A549 (cell line): ENCODE results near the gene LTV1. TPM values are rescaled to one million over a fixed set of nuclear protein-coding genes. Genes with fewer than 3 reads are reported as not detected.

ENCODE experiments used
- ATAC-seq, 2 experiments: fragments of 200-7000 bp in 1 of 2; fragments of >200 bp in 1 of 2; cut with Nextera tagmentation in 1 of 2; cut with Tn5 transposase in 1 of 2; 3 replicates each; pipeline versions ENCODE4 v1.8.0 to v1.9.1; 2018 to 2020; ENCODE audit warnings: mild to moderate bottlenecking in 1 of 2, moderate library complexity in 1 of 2
- CTCF ChIA-PET: fragments of 300-600 bp; sonication (Branson Sonifier 250); formaldehyde crosslinking; extraction: SDS; loops from one replicate; lab custom pipeline; 2021; ENCODE audit warnings: antibody characterized with exemption, inconsistent platforms; lab: Yijun Ruan, JAX
- POLR2A ChIA-PET: fragments of 350-600 bp; formaldehyde crosslinking; extraction: SDS; loops from one replicate; lab custom pipeline; 2021; ENCODE audit warnings: antibody characterized with exemption, inconsistent platforms; lab: Yijun Ruan, JAX
- DNase-seq, 2 experiments: peaks; one replicate each; pipeline versions ENCODE4 v3.0.0 to v3.0.0-alpha.2; 2011 to 2016; ENCODE audit warnings: low read depth in 1 of 2, low spot score in 1 of 2
- FAIRE-seq: peaks from 2 replicates; lab custom pipeline; 2011; peaks lifted over from hg19 to GRCh38; lab: Jason Lieb, UNC
- H3K27ac ChIP-seq, 2 experiments: fragments of >200 bp; sonication (Bioruptor Twin); formaldehyde crosslinking; 3 replicates each; pipeline ENCODE4 v1.5.1; 2016 to 2017
- H3K4me1 ChIP-seq: fragments of >200 bp; sonication (Bioruptor Twin); formaldehyde crosslinking; 3 replicates; pipeline ENCODE4 v1.6.1; 2016
- H3K4me2 ChIP-seq: fragments of >200 bp; sonication (Bioruptor Twin); formaldehyde crosslinking; 3 replicates; pipeline ENCODE4 v1.6.1; 2016
- H3K4me3 ChIP-seq: fragments of >200 bp; sonication (Bioruptor Twin); formaldehyde crosslinking; 3 replicates; pipeline ENCODE4 v1.5.1; 2016
- H3K9me3 ChIP-seq: fragments of >200 bp; sonication (Bioruptor Twin); formaldehyde crosslinking; 3 replicates; pipeline ENCODE4 v1.6.1; 2016
- CHD4 ChIP-seq: fragments of 200-600 bp; sonication (generic); IDR thresholded peaks from 2 replicates; pipeline ENCODE4 v1.6.1; 2016; ENCODE audit warnings: antibody characterized with exemption, mild to moderate bottlenecking, borderline replicate concordance
- EHMT2 ChIP-seq: fragments of 200-600 bp; sonication (generic); IDR thresholded peaks from 2 replicates; pipeline ENCODE4 v1.6.1; 2016; ENCODE audit warnings: antibody characterized with exemption, low read depth, mild to moderate bottlenecking, moderate library complexity
- ELK1 ChIP-seq: fragments of 150-350 bp; IDR thresholded peaks from 2 replicates; pipeline ENCODE4 v1.6.1; 2014; ENCODE audit warnings: low read depth, mild to moderate bottlenecking, low read length
- ESRRA ChIP-seq: fragments of 150-350 bp; IDR thresholded peaks from 2 replicates; pipeline ENCODE4 v1.6.1; 2014; ENCODE audit warnings: mild to moderate bottlenecking, low read length, borderline replicate concordance
- FOXS1 ChIP-seq: fragments of 250-450 bp; sonication (Bioruptor Pico); IDR thresholded peaks from 2 replicates; pipeline ENCODE4 v1.5.0; 2020; ENCODE audit warnings: mild to moderate bottlenecking, moderate library complexity
- HEYL ChIP-seq: fragments of 250-450 bp; sonication (Bioruptor Pico); IDR thresholded peaks from 2 replicates; pipeline ENCODE4 v1.8.0; 2021; ENCODE audit warnings: mild to moderate bottlenecking, moderate library complexity
- HMGXB4 ChIP-seq: fragments of 250-450 bp; sonication (Bioruptor Pico); IDR thresholded peaks from 2 replicates; pipeline ENCODE4 v1.5.0; 2021; ENCODE audit warnings: mild to moderate bottlenecking, moderate library complexity, borderline replicate concordance
- HOXB5 ChIP-seq: fragments of 250-450 bp; sonication (Bioruptor Pico); IDR thresholded peaks from 2 replicates; pipeline ENCODE4 v1.5.0; 2020; ENCODE audit warnings: mild to moderate bottlenecking, moderate library complexity
- JUNB ChIP-seq: fragments of >200 bp; sonication (Bioruptor Twin); formaldehyde crosslinking; IDR thresholded peaks from 2 replicates; pipeline ENCODE4 v1.6.1; 2016
- KDM5A ChIP-seq: fragments of 200-600 bp; sonication (generic); IDR thresholded peaks from 2 replicates; pipeline ENCODE4 v1.6.1; 2016; ENCODE audit warnings: antibody characterized with exemption, mild to moderate bottlenecking
- MAFK ChIP-seq: fragments of 450-650 bp; IDR thresholded peaks from 2 replicates; pipeline ENCODE4 v1.6.1; 2014; ENCODE audit not compliant: partially characterized antibody
- MAZ ChIP-seq: fragments of 150-350 bp; IDR thresholded peaks from 2 replicates; pipeline ENCODE4 v1.6.1; 2014; ENCODE audit warnings: antibody characterized with exemption, low read depth, low read length, borderline replicate concordance
- MYC ChIP-seq: IDR thresholded peaks from 2 replicates; pipeline ENCODE4 v1.6.1; 2012; ENCODE audit warnings: mild to moderate bottlenecking, inconsistent platforms, low read length, improper control_type of control experiment, borderline replicate concordance
- PHF8 ChIP-seq: fragments of 200-600 bp; sonication (generic); IDR thresholded peaks from 2 replicates; pipeline ENCODE4 v1.6.1; 2016; ENCODE audit warnings: low read depth, mild to moderate bottlenecking, antibody characterized with exemption, moderate library complexity, borderline replicate concordance
- POLR2A ChIP-seq: IDR thresholded peaks from 2 replicates; pipeline ENCODE4 v1.6.1; 2012; ENCODE audit warnings: mild to moderate bottlenecking, low read length
- RARB ChIP-seq: fragments of 250-450 bp; sonication (Bioruptor Pico); IDR thresholded peaks from 2 replicates; pipeline ENCODE4 v1.8.0; 2021; ENCODE audit warnings: mild to moderate bottlenecking, moderate library complexity
- RCOR1 ChIP-seq: fragments of 150-350 bp; IDR thresholded peaks from 2 replicates; pipeline ENCODE4 v1.6.1; 2014; ENCODE audit warnings: antibody characterized with exemption, low read length, low read depth
- RNF2 ChIP-seq: fragments of 200-600 bp; sonication (generic); IDR thresholded peaks from 2 replicates; pipeline ENCODE4 v1.6.1; 2016; ENCODE audit warnings: low read depth, mild to moderate bottlenecking, antibody characterized with exemption, moderate library complexity, borderline replicate concordance
- SMC3 ChIP-seq: fragments of >200 bp; sonication (Bioruptor Twin); formaldehyde crosslinking; IDR thresholded peaks from 3 replicates; pipeline ENCODE4 v1.6.1; 2018; ENCODE audit warnings: inconsistent platforms
- TFCP2L1 ChIP-seq: fragments of 250-450 bp; sonication (Bioruptor Pico); IDR thresholded peaks from 2 replicates; pipeline ENCODE4 v1.5.0; 2021; ENCODE audit warnings: mild to moderate bottlenecking
- USF2 ChIP-seq: fragments of 450-650 bp; IDR thresholded peaks from 2 replicates; pipeline ENCODE4 v1.6.1; 2014; ENCODE audit warnings: antibody characterized with exemption
- ZC3H11A ChIP-seq: fragments of 450-650 bp; IDR thresholded peaks from 2 replicates; pipeline ENCODE4 v1.6.1; 2014; ENCODE audit warnings: antibody characterized with exemption, mild to moderate bottlenecking
- WGBS: methylation state at CpG from one replicate; pipeline ENCODE4 v1.1.6; 2017; ENCODE audit errors: missing lambda C conversion rate; 5-methylcytosine and 5-hydroxymethylcytosine counted together
- polyA plus RNA-seq, 4 experiments: library from polyadenylated mRNA; depleted of rRNA in 3 of 4; stranded (reverse); fragments of >200 nt; fragmentation: RNase III in 1 of 4; extraction: RNeasy Plus Mini Kit Qiagen cat#74134 plus additional on column Dnase treatment in 1 of 4; gene quantifications; 2 replicates in 3 of 4; 3 replicates in 1 of 4; pipeline ENCODE4 v1.2.3, GENCODE V29; 2011 to 2017

LTV1 gene
- polyA plus RNA-seq, 2 of the 4 experiments (the other 2 are of a cell fraction), result 50.7 to 52.4 TPM

DNA sequence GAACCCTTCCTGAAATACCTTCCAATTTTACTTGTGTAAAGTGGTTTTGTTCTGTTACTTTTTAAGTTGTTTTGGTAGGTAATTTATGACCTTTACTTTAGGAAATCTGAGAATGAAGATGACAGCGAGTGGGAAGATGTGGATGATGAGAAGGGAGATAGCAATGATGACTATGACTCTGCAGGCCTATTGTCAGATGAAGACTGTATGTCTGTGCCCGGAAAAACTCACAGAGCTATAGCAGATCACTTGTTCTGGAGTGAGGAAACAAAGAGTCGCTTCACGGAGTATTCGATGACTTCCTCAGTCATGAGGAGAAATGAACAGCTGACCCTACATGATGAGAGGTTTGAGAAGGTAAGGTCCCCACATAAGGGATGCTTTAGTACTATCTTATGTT lies 14.5 kb downstream of the LTV1 start:
- Histone ChIP-seq H3K4me1 (no peaks in the 10 kb centered on the region), H3K4me3 (no peak overlapping the region), H3K27ac (no peak overlapping the region), H3K9me3 (peaks cover 10% of the 10 kb centered on the region; the same call in 2 of the 3 replicates), H3K4me2 (no peak overlapping the region)
- ATAC-seq, result no peak
- FAIRE-seq, result no peak
- TF ChIP-seq KDM5A (no peak), USF2 (no peak), EHMT2 (no peak), ZC3H11A (no peak), JUNB (no peak), RCOR1 (no peak), MAZ (no peak), POLR2A (no peak)
- POLR2A ChIA-PET, result no interaction called here
- WGBS, result 95% methylated on average over 5 of the region's 5 CpGs
- CTCF ChIA-PET, result no interaction called here
- DNase-seq, result no peak

DNA sequence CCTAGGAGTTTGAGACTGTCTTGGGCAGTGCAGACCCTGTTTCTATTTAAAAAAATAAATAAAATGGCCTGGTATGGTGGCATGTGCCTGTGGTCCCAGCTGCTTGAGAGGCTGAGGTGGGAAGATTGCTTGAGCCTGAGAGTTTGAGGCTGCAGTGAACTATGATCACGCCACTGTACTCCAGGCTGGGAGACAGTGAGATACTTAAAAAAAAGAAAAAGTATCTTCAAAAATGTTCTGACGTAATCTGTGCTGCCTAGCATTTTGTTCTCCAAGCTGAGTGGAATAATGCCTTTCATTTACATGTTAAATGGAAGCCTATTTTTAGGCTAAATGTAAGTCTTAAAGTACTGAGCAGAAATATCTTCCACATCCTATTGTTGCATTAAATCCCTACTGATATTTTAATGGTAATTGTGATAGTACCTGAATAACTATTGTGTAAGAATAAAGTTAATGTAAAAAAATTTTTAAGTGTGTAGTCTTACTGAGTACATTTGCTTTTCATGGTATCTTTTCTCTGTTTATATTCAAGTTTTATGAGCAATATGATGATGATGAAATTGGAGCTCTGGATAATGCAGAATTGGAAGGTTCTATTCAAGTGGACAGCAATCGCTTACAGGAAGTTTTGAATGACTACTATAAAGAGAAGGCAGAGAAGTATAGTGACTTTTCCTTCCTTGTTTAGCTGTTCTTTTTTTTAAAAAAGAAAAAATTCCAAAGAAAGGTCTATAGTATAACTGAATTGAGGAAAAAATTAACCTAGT lies 16.9 kb downstream of the LTV1 start:
- FAIRE-seq (no peak), DNase-seq (no peak), ATAC-seq (no peak)
- 94% methylated on average over 3 of the region's 3 CpGs for WGBS
- Histone ChIP-seq H3K27ac (no peak overlapping the region), H3K4me2 (no peak overlapping the region), H3K9me3 (0 out of 3 replicates have a peak, but pooled peaks cover 4% of the 10 kb centered on the region), H3K4me3 (no peak overlapping the region)
- POLR2A ChIA-PET, result interaction anchor here (0.5 kb wide), 1 partner anchor 32 kb away, joined by 3 read pairs; no protein-coding TSS in a partner anchor
- TF ChIP-seq HOXB5, result no peak
- no peak for TF ChIP-seq RARB (CRISPR knock-in tag)
- TF ChIP-seq, all 56 proteins: peak for 0
- H3K4me1 ChIP-seq, result no peaks in the 10 kb centered on the region
- CTCF ChIA-PET, result no interaction called here

DNA sequence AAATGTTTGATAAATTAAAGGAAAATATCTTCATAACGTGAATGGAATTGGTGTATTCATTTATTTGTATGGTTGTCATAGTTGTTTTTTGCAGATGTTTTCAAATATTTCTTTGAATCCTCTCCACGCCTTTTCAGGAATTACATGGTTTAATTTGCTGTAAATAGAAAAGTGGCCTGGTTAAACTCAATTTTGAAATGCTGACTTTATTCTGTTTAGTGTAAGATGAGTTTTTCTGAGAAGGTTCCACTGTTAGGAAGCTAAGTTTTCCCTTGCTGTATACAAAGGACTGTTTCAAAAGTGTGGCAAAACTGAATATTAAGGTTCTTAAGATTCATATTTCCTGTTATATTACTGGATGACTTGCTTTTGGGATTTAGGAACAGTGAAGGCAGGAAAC lies 20.6 kb downstream of the LTV1 start:
- ATAC-seq, result no peak
- Histone ChIP-seq H3K4me3 (no peak overlapping the region), H3K4me1 (no peaks in the 10 kb centered on the region), H3K9me3 (0 out of 3 replicates have a peak, but pooled peaks cover 2% of the 10 kb centered on the region), H3K27ac (no peak overlapping the region), H3K4me2 (no peak overlapping the region)
- no peak for DNase-seq
- CTCF ChIA-PET, result no interaction called here
- WGBS, result 95% methylated on average over 2 of the region's 2 CpGs
- POLR2A ChIA-PET, result no interaction called here
- no peak for FAIRE-seq
- no peak for TF ChIP-seq SMC3
- no peak for TF ChIP-seq RARB (CRISPR knock-in tag)
- TF ChIP-seq CHD4, result no peak
- no peak for TF ChIP-seq HMGXB4
- TF ChIP-seq ELK1, result no peak
- TF ChIP-seq EHMT2, result no peak
- TF ChIP-seq RNF2, result no peak
- no peak for TF ChIP-seq FOXS1
- TF ChIP-seq MYC, result no peak
- TF ChIP-seq MAFK, result no peak
- TF ChIP-seq ESRRA, result no peak
- no peak for TF ChIP-seq HEYL
- TF ChIP-seq KDM5A, result no peak
- TF ChIP-seq JUNB, result no peak
- TF ChIP-seq PHF8, result no peak
- TF ChIP-seq TFCP2L1, result no peak
